Amniotic epithelial cell (primary cell): ENCODE measurements around the gene OR6B1.
"Not testable (repeated sequence)": the region's sequence is repeated elsewhere in the genome, so short reads cannot be mapped to it uniquely, and the experiment has no call there.

ENCODE experiments used
- DNase-seq: peaks from one replicate; pipeline ENCODE4 v3.0.0-alpha.2; 2010; ENCODE audit warnings: low read depth

The OR6B1 gene

DNA sequence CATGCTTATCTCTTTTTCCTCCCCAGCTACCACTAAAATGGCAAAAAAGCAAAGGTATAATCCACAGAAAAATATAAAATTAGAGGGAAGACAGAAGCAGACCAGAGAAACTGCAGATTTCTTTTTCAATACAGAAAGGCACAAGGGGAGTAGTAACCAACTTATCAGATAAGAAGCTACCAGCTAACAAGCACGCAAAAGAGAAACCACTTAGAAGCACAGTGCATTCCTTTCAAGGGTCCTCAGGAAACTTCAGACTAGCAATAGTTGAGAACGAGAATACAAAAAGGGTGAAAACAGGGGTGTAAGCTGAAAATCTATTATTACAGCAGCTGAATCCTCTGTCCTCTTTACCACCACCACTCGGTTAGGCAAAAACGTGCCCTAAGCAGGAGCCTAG is 38.8 kb downstream of the OR6B1 start:
- peak; percentile 58 for DNase-seq

DNA sequence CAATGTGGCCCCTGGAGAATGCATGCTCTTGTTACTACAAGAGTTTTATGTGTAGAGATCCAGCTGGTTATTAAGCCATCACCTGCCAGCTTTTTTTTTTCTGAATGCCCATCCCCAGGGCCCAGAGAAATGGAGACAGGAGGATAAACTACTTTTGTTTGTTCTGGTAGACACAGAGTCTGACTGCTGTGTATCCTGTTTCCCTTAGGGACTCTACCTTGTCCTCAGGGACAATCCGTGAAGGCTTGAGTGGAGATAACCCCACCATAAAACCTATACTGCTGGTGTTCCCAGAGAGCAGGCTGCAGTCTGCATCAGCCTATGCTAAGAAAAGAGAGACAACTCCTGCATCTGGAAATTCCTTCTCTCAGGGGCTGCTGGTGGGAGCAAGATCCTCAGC is 48.5 kb downstream of the OR6B1 start, which contains the start of gene OR2A5:
Gene OR2A5 (plus strand): TSS at position 301 of the 400 bp plus-strand sequence. CDS start 1,454 bp downstream, outside the sequence.
- no peak for DNase-seq

DNA sequence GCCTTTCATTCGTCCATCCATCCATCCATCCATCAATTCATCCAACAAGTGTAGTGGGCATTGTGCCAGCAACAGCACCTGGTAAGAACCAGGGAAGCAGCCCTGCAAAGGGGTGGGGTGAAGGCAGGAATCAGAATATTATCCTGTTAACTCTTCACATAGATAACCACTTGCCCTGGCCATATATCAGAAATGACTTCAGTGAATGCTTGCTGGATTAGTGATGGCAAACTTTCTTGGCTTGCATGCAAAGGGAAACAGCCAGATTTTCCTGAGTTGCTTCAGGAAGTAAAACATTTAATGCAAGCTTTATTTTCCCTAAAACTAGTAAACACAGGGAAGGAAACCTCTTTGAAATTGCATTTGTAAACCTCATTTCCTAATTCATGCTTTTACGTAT is 49.4 kb downstream of the OR6B1 start:
- DNase-seq = peak; percentile 51

- peak; percentile 91 for DNase-seq
Measured at GRCh38 chr7:144050093-144050492, 50.0 kb downstream of the OR6B1 start.

DNA sequence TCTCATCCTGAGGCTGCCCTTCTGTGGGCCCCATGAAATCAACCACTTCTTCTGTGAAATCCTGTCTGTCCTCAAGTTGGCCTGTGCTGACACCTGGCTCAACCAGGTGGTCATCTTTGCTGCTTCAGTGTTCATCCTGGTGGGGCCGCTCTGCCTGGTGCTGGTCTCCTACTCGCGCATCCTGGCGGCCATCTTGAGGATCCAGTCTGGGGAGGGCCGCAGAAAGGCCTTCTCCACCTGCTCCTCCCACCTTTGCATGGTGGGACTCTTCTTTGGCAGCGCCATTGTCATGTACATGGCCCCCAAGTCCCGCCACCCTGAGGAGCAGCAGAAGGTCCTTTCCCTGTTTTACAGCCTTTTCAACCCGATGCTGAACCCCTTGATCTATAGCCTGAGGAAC is 50.8 kb downstream of the OR6B1 start:
- not testable (repeated sequence) for DNase-seq

DNA sequence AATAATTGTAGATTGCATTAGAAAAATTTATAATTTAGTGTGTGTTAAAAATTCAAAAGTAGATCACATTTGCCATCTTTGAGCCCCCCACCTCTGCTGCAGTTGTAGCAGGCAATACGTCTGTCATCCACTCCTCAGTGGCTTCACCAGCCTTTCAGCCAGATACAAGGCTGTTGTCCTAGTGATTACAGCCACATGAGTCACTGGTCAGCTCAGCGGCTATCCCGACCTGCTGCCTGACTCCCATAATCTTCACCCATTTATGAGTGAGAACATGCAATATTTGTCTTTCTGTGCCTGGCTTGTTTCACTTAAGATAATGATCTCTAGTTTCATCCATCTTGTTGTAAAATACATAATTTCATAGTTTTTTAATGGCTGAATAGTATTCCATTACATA is 57.8 kb downstream of the OR6B1 start:
- DNase-seq = peak; percentile 88
